CD4-positive, alpha-beta memory T cell (primary cell): ENCODE data around the gene TRIOBP. TPM values are rescaled to one million over a fixed set of nuclear protein-coding genes. Genes with fewer than 3 reads are reported as not detected.
A peak's percentile ranks its signal among the peaks of the same experiment; 100 is the strongest.

Source experiments
- CTCF ChIA-PET: fragments of 350-600 bp; sonication (Branson Sonifier 250); formaldehyde crosslinking; loops from one replicate; lab custom pipeline; 2021; ENCODE audit warnings: inconsistent platforms; ENCODE audit not compliant: partially characterized antibody; lab: Charles Lee
- POLR2A ChIA-PET: fragments of 350-600 bp; sonication (Branson Sonifier 250); formaldehyde crosslinking; loops from one replicate; lab custom pipeline; 2021; ENCODE audit not compliant: partially characterized antibody; lab: Charles Lee
- DNase-seq, 5 donors: peaks; one replicate each; pipeline versions ENCODE4 v3.0.0 to v3.0.0-alpha.2; 2020 to 2022; ENCODE audit warnings: mixed read lengths in 1 of 5
- H3K27ac ChIP-seq: one replicate; pipeline ENCODE4 v1.7.0; 2013; ENCODE audit warnings: low read depth, low read length
- H3K27me3 ChIP-seq: 2 replicates; pipeline ENCODE4 v1.7.0; 2013; ENCODE audit warnings: mild to moderate bottlenecking, low read length, moderate library complexity; ENCODE audit not compliant: insufficient read depth
- H3K36me3 ChIP-seq: 2 replicates; pipeline ENCODE4 v1.7.0; 2013; ENCODE audit warnings: mild to moderate bottlenecking, low read length, moderate library complexity; ENCODE audit not compliant: insufficient read depth
- H3K4me1 ChIP-seq: 2 replicates; pipeline ENCODE4 v1.7.0; 2013; ENCODE audit warnings: mild to moderate bottlenecking, low read length, moderate library complexity; ENCODE audit not compliant: insufficient read depth
- H3K4me3 ChIP-seq, 2 donors: one replicate each; pipeline ENCODE4 v1.7.0; 2013; ENCODE audit warnings: low read length in 2 of 2, mild to moderate bottlenecking in 1 of 2
- H3K9me3 ChIP-seq, 2 donors: one replicate each; pipeline ENCODE4 v1.7.0; 2013; ENCODE audit warnings: low read length in 2 of 2, control low read depth in 1 of 2; ENCODE audit not compliant: control insufficient read depth in 1 of 2
- H3K27ac Mint-ChIP-seq, 7 donors: one replicate each; pipeline ENCODE4 v1.8.0; 2020 to 2021; ENCODE audit warnings: mixed read lengths in 7 of 7, mild to moderate bottlenecking in 6 of 7, inconsistent platforms in 3 of 7, moderate library complexity in 3 of 7
- H3K27me3 Mint-ChIP-seq, 2 donors: one replicate each; pipeline ENCODE4 v1.8.0; 2020 to 2021; ENCODE audit warnings: mixed read lengths in 2 of 2
- H3K36me3 Mint-ChIP-seq, 2 donors: one replicate each; pipeline ENCODE4 v1.8.0; 2020 to 2021; ENCODE audit warnings: mixed read lengths in 2 of 2, inconsistent platforms in 1 of 2, mild to moderate bottlenecking in 1 of 2
- H3K4me1 Mint-ChIP-seq, 4 donors: one replicate each; pipeline ENCODE4 v1.8.0; 2020 to 2021; ENCODE audit warnings: mixed read lengths in 4 of 4, mild to moderate bottlenecking in 1 of 4
- H3K4me3 Mint-ChIP-seq, 8 donors: one replicate each; pipeline ENCODE4 v1.8.0; 2020 to 2021; ENCODE audit warnings: mixed read lengths in 8 of 8, mild to moderate bottlenecking in 7 of 8, moderate library complexity in 6 of 8, inconsistent platforms in 3 of 8
- H3K9me3 Mint-ChIP-seq, 8 donors: one replicate each; pipeline ENCODE4 v1.8.0; 2020 to 2021; ENCODE audit warnings: mixed read lengths in 8 of 8, mild to moderate bottlenecking in 5 of 8, inconsistent platforms in 3 of 8, moderate library complexity in 1 of 8
- intact Hi-C: fragments of 100-400 bp; cut with micrococcal nuclease; formaldehyde crosslinking; loops from one replicate; pipeline ENCODE4 v1.15.1; 2023
- polyA plus RNA-seq, 2 donors: library from polyadenylated mRNA; unstranded; fragments of 300-500 nt; fragmentation: Illumina TruSeq; gene quantifications; one replicate each; pipeline ENCODE4 v1.2.3, GENCODE V29; 2021
- total RNA-seq, 2 experiments: library from RNA; stranded (reverse); gene quantifications; one replicate each; pipeline ENCODE4 v1.2.3, GENCODE V29; 2021

TRIOBP gene
- total and polyA plus RNA-seq, 4 experiments from 2014 or later: 9.2 to 26.1 (median 19.4) TPM

GRCh38 chr22:37703906-37704305, 7.1 kb downstream of the TRIOBP start:
- H3K4me3 Mint-ChIP-seq: no peak overlapping the region
- no peaks in the 10 kb centered on the region for H3K27me3 Mint-ChIP-seq
- Histone ChIP-seq H3K27ac (no peak overlapping the region), H3K4me3 (no peak overlapping the region), H3K27me3 (no peaks in the 10 kb centered on the region), H3K4me1 (no peaks in the 10 kb centered on the region), H3K9me3 (no peaks in the 10 kb centered on the region), H3K36me3 (no peaks in the 10 kb centered on the region)
- intact Hi-C loops: no loop called here
- H3K27ac Mint-ChIP-seq: peak overlapping the region in 1 of 7 donors; percentile 36
- no peak for DNase-seq
- no peaks in the 10 kb centered on the region for H3K9me3 Mint-ChIP-seq
- peaks cover 4 to 10% of the 10 kb centered on the region in 2 donors for H3K36me3 Mint-ChIP-seq
- POLR2A ChIA-PET: no interaction called here
- CTCF ChIA-PET: no interaction called here
- no peaks in the 10 kb centered on the region for H3K4me1 Mint-ChIP-seq

GRCh38 chr22:37704645-37705044, 7.8 kb downstream of the TRIOBP start:
- intact Hi-C loops: no loop called here
- Mint-ChIP-seq H3K9me3 (no peaks in the 10 kb centered on the region), H3K27me3 (no peaks in the 10 kb centered on the region), H3K4me1 (no peaks in the 10 kb centered on the region), H3K27ac (no peak overlapping the region), H3K36me3 (peaks cover 4 to 10% of the 10 kb centered on the region in 2 donors), H3K4me3 (no peak overlapping the region)
- no peak overlapping the region for H3K4me3 ChIP-seq
- no peaks in the 10 kb centered on the region for H3K4me1 ChIP-seq
- POLR2A ChIA-PET: no interaction called here
- no peaks in the 10 kb centered on the region for H3K27me3 ChIP-seq
- no peaks in the 10 kb centered on the region for H3K9me3 ChIP-seq
- no peak for DNase-seq
- CTCF ChIA-PET: no interaction called here
- no peak overlapping the region for H3K27ac ChIP-seq
- no peaks in the 10 kb centered on the region for H3K36me3 ChIP-seq

GRCh38 chr22:37705205-37705604, 8.4 kb downstream of the TRIOBP start:
- no peaks in the 10 kb centered on the region for H3K4me1 ChIP-seq
- ChIA-PET CTCF (no interaction called here), POLR2A (no interaction called here)
- peaks cover 6 to 10% of the 10 kb centered on the region in 2 donors for H3K36me3 Mint-ChIP-seq
- no peaks in the 10 kb centered on the region for H3K9me3 ChIP-seq
- H3K4me1 Mint-ChIP-seq: no peaks in the 10 kb centered on the region
- intact Hi-C loops: no loop called here
- H3K4me3 Mint-ChIP-seq: no peak overlapping the region
- no peak overlapping the region for H3K27ac Mint-ChIP-seq
- no peak overlapping the region for H3K27ac ChIP-seq
- H3K27me3 Mint-ChIP-seq: no peaks in the 10 kb centered on the region
- no peaks in the 10 kb centered on the region for H3K36me3 ChIP-seq
- H3K27me3 ChIP-seq: no peaks in the 10 kb centered on the region
- DNase-seq: no peak
- H3K9me3 Mint-ChIP-seq: no peaks in the 10 kb centered on the region
- H3K4me3 ChIP-seq: no peak overlapping the region

- Mint-ChIP-seq H3K27ac (no peak overlapping the region), H3K4me3 (no peak overlapping the region), H3K9me3 (no peaks in the 10 kb centered on the region), H3K36me3 (peaks cover 6 to 9% of the 10 kb centered on the region in 2 donors), H3K4me1 (no peaks in the 10 kb centered on the region), H3K27me3 (no peaks in the 10 kb centered on the region)
- no peaks in the 10 kb centered on the region for H3K9me3 ChIP-seq
- intact Hi-C loops: no loop called here
- no peak overlapping the region for H3K4me3 ChIP-seq
- H3K27ac ChIP-seq: no peak overlapping the region
- H3K4me1 ChIP-seq: no peaks in the 10 kb centered on the region
- no peaks in the 10 kb centered on the region for H3K27me3 ChIP-seq
- ChIA-PET POLR2A (no interaction called here), CTCF (no interaction called here)
- DNase-seq: no peak
- no peaks in the 10 kb centered on the region for H3K36me3 ChIP-seq
Observed at GRCh38 chr22:37708580-37709444, 12.0 kb downstream of the TRIOBP start.

- intact Hi-C loops: no loop called here
- Mint-ChIP-seq H3K36me3 (peaks cover 5 to 8% of the 10 kb centered on the region in 2 donors), H3K4me1 (no peaks in the 10 kb centered on the region), H3K27ac (no peak overlapping the region), H3K9me3 (no peaks in the 10 kb centered on the region), H3K4me3 (no peak overlapping the region), H3K27me3 (no peaks in the 10 kb centered on the region)
- Histone ChIP-seq H3K27me3 (no peaks in the 10 kb centered on the region), H3K4me1 (no peaks in the 10 kb centered on the region), H3K36me3 (no peaks in the 10 kb centered on the region), H3K27ac (no peak overlapping the region), H3K4me3 (no peak overlapping the region), H3K9me3 (no peaks in the 10 kb centered on the region)
- DNase-seq: no peak
- CTCF ChIA-PET: no interaction called here
- POLR2A ChIA-PET: no interaction called here
Observed at GRCh38 chr22:37709445-37709765, 12.6 kb downstream of the TRIOBP start.

GRCh38 chr22:37710675-37711074, 13.8 kb downstream of the TRIOBP start:
- Mint-ChIP-seq H3K4me3 (no peak overlapping the region), H3K27me3 (no peaks in the 10 kb centered on the region), H3K4me1 (no peaks in the 10 kb centered on the region), H3K9me3 (no peaks in the 10 kb centered on the region), H3K27ac (no peak overlapping the region), H3K36me3 (peaks cover 3 to 7% of the 10 kb centered on the region in 2 donors)
- no peak overlapping the region for H3K27ac ChIP-seq
- ChIA-PET POLR2A (no interaction called here), CTCF (interaction anchor here (1.1 kb wide), 1 partner anchor 15 kb away, joined by 3 read pairs; no protein-coding TSS in a partner anchor)
- no peak overlapping the region for H3K4me3 ChIP-seq
- no peaks in the 10 kb centered on the region for H3K4me1 ChIP-seq
- no peaks in the 10 kb centered on the region for H3K36me3 ChIP-seq
- H3K27me3 ChIP-seq: no peaks in the 10 kb centered on the region
- intact Hi-C loops: no loop called here
- no peak for DNase-seq
- no peaks in the 10 kb centered on the region for H3K9me3 ChIP-seq

GRCh38 chr22:37711490-37711889, 14.6 kb downstream of the TRIOBP start:
- POLR2A ChIA-PET: interaction anchor here (0.6 kb wide), 1 partner anchor 1293 kb away, joined by 4 read pairs; no protein-coding TSS in a partner anchor
- intact Hi-C loops: no loop called here
- Mint-ChIP-seq H3K27me3 (no peaks in the 10 kb centered on the region), H3K4me3 (no peak overlapping the region), H3K27ac (no peak overlapping the region), H3K9me3 (no peaks in the 10 kb centered on the region), H3K4me1 (no peaks in the 10 kb centered on the region), H3K36me3 (peaks cover under 1 to 2% of the 10 kb centered on the region in 2 donors)
- H3K9me3 ChIP-seq: no peaks in the 10 kb centered on the region
- no peaks in the 10 kb centered on the region for H3K4me1 ChIP-seq
- H3K27ac ChIP-seq: no peak overlapping the region
- H3K4me3 ChIP-seq: no peak overlapping the region
- no peak for DNase-seq
- H3K36me3 ChIP-seq: no peaks in the 10 kb centered on the region
- CTCF ChIA-PET: no interaction called here
- H3K27me3 ChIP-seq: no peaks in the 10 kb centered on the region
